MM.1S (cell line): Measurements from ENCODE around the gene ANKEF1.

ENCODE experiments used
- DNase-seq: peaks from one replicate; pipeline ENCODE4 v3.0.0-alpha.2; 2015
- H2AFZ ChIP-seq: fragments of 300-600 bp; sonication (generic); 2 replicates; pipeline ENCODE4 v1.6.0; 2016; ENCODE audit warnings: antibody characterized with exemption, low read length
- H3F3A ChIP-seq: fragments of 300-600 bp; sonication (generic); 2 replicates; pipeline ENCODE4 v1.6.1; 2016; ENCODE audit warnings: mild to moderate bottlenecking, antibody characterized with exemption, low read length, moderate library complexity, mixed read lengths; ENCODE audit not compliant: insufficient read depth
- H3K27ac ChIP-seq: fragments of 300-600 bp; sonication (generic); 2 replicates; pipeline ENCODE4 v1.5.1; 2016; ENCODE audit warnings: mild to moderate bottlenecking, low read length
- H3K27me3 ChIP-seq: fragments of 300-600 bp; sonication (generic); replicated peaks from 2 replicates; pipeline ENCODE4 v1.6.0; 2016; ENCODE audit warnings: low read length; ENCODE audit not compliant: insufficient read depth
- H3K36me3 ChIP-seq: fragments of 300-600 bp; sonication (generic); replicated peaks from 2 replicates; pipeline ENCODE4 v1.6.1; 2016; ENCODE audit warnings: mild to moderate bottlenecking, low read length, mixed read lengths; ENCODE audit not compliant: insufficient read depth
- H3K4me1 ChIP-seq: fragments of 300-600 bp; sonication (generic); 2 replicates; pipeline ENCODE4 v1.6.1; 2016; ENCODE audit warnings: low read length, mixed read lengths
- H3K4me2 ChIP-seq: fragments of 300-600 bp; sonication (generic); 2 replicates; pipeline ENCODE4 v1.6.0; 2016; ENCODE audit warnings: low read depth, low read length
- H3K4me3 ChIP-seq: fragments of 300-600 bp; sonication (generic); 2 replicates; pipeline ENCODE4 v1.5.1; 2016; ENCODE audit warnings: low read length, mixed read lengths
- H3K79me2 ChIP-seq: fragments of 300-600 bp; sonication (generic); 2 replicates; pipeline ENCODE4 v1.6.1; 2016; ENCODE audit warnings: mixed run types, low read length, mixed read lengths
- H3K9ac ChIP-seq: fragments of 300-600 bp; sonication (generic); 2 replicates; pipeline ENCODE4 v1.6.1; 2016; ENCODE audit warnings: low read length, mixed read lengths
- H3K9me2 ChIP-seq: fragments of 300-600 bp; sonication (generic); replicated peaks from 2 replicates; pipeline ENCODE4 v1.6.1; 2016; ENCODE audit warnings: mild to moderate bottlenecking, low read length, mixed read lengths; ENCODE audit not compliant: insufficient read depth
- H3K9me3 ChIP-seq: fragments of 300-600 bp; sonication (generic); replicated peaks from 2 replicates; pipeline ENCODE4 v1.6.1; 2016; ENCODE audit warnings: mild to moderate bottlenecking, low read length, mixed read lengths; ENCODE audit not compliant: insufficient read depth
- H4K20me1 ChIP-seq: fragments of 300-600 bp; sonication (generic); 2 replicates; pipeline ENCODE4 v1.6.1; 2016; ENCODE audit warnings: mild to moderate bottlenecking, low read length, moderate library complexity, mixed read lengths; ENCODE audit not compliant: insufficient read depth
- EZH2 ChIP-seq: fragments of 300-600 bp; sonication (generic); optimal IDR thresholded peaks from 2 replicates; pipeline ENCODE3; 2017; ENCODE audit warnings: low read depth, mild to moderate bottlenecking, antibody characterized with exemption, low read length, mixed read lengths
- EZH2phosphoT487 ChIP-seq: fragments of 300-600 bp; sonication (generic); IDR thresholded peaks from 2 replicates; pipeline ENCODE4 v1.6.1; 2018; ENCODE audit warnings: antibody characterized with exemption, low read length
- TF ChIP-seq, protein P1 (sequence below): fragments of 300-600 bp; sonication (generic); IDR thresholded peaks from 2 replicates; pipeline ENCODE4 v1.5.1; 2016; ENCODE audit warnings: antibody characterized with exemption, low read length, mixed read lengths

ANKEF1 gene

DNA sequence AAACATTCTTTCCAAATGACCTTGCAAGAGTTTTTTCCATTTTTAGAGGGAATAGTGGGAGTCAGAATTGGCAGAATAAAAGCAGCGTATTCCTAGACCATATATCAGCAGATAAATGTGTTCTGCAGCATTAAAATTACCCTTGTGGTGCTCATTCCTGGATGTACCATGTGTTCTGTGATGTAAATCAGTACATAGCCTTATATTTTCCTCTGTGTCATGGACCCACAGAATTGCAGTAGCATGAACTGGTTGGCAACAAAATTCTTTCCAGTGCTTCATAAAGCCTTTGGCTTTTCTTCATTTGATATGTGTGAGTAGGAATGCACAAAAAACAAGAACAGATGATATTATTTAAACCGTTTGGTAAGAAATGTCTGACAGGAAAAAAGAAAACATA lies 32.5 kb downstream of the ANKEF1 start:
- Histone ChIP-seq H3K36me3 (no peaks in the 10 kb centered on the region), H3K27ac (no peak overlapping the region), H3K9ac (no peak overlapping the region), H4K20me1 (no peaks in the 10 kb centered on the region), H3K9me2 (no peaks in the 10 kb centered on the region), H3K79me2 (no peaks in the 10 kb centered on the region), H3F3A (no peaks in the 10 kb centered on the region), H3K9me3 (no peaks in the 10 kb centered on the region), H2AFZ (no peak overlapping the region), H3K4me2 (no peak overlapping the region), H3K4me1 (no peaks in the 10 kb centered on the region), H3K27me3 (no peaks in the 10 kb centered on the region), H3K4me3 (no peak overlapping the region)
- DNase-seq: no peak
- TF ChIP-seq, protein P1, sequence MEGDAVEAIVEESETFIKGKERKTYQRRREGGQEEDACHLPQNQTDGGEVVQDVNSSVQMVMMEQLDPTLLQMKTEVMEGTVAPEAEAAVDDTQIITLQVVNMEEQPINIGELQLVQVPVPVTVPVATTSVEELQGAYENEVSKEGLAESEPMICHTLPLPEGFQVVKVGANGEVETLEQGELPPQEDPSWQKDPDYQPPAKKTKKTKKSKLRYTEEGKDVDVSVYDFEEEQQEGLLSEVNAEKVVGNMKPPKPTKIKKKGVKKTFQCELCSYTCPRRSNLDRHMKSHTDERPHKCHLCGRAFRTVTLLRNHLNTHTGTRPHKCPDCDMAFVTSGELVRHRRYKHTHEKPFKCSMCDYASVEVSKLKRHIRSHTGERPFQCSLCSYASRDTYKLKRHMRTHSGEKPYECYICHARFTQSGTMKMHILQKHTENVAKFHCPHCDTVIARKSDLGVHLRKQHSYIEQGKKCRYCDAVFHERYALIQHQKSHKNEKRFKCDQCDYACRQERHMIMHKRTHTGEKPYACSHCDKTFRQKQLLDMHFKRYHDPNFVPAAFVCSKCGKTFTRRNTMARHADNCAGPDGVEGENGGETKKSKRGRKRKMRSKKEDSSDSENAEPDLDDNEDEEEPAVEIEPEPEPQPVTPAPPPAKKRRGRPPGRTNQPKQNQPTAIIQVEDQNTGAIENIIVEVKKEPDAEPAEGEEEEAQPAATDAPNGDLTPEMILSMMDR: no peak
- TF ChIP-seq EZH2phosphoT487 (no peak), EZH2 (no peak)

DNA sequence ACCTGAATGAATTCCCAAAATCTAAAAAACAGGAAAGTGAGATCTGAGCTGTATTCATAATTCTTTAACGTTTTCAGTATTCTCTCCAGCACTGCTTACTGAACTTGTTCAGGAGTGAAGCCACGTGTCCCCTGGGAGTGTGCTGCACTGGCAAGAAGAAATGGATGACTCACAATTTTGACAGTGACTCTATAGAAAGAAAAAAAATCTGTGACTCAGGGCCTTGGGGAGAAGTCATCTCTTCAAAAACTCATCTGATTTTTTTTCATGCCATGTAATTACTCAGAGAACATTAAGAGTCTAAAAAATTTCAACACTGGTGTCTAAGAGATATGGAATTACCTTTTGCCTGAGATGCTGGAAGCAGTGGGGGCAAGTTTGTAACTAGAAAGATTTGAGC lies 39.7 kb downstream of the ANKEF1 start:
- Histone ChIP-seq H3K9me2 (no peaks in the 10 kb centered on the region), H3K27ac (no peak overlapping the region), H3K9me3 (no peaks in the 10 kb centered on the region), H3K4me3 (no peak overlapping the region), H3F3A (no peaks in the 10 kb centered on the region), H3K36me3 (no peaks in the 10 kb centered on the region), H3K9ac (no peak overlapping the region), H3K27me3 (no peaks in the 10 kb centered on the region), H3K4me1 (no peaks in the 10 kb centered on the region), H3K79me2 (no peaks in the 10 kb centered on the region), H2AFZ (no peak overlapping the region), H3K4me2 (no peak overlapping the region), H4K20me1 (no peaks in the 10 kb centered on the region)
- DNase-seq: no peak
- TF ChIP-seq, protein P1: no peak
- no peak for TF ChIP-seq EZH2phosphoT487
- no peak for TF ChIP-seq EZH2

DNA sequence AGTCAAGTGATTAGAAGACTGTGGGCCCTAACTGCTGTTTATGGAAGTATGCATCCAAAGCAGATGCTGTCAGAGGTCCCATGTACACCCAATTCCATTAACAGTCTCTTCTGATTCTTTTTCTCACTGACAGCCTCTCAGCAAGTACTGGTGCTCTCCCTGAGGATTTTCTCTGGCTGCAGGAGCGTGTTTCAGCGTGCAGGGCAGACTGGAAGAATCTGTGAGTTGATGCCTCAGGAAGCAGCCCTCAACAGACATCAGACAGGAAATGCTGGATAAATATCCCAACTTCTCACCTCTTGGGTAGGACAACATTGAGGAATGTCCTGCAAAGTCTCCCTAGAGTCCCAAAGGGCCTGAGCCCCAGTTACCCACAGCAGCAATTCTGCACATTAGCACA lies 40.8 kb downstream of the ANKEF1 start:
- Histone ChIP-seq H3K9ac (no peak overlapping the region), H3K79me2 (no peaks in the 10 kb centered on the region), H3K4me2 (no peak overlapping the region), H3K27me3 (no peaks in the 10 kb centered on the region), H3K9me2 (no peaks in the 10 kb centered on the region), H3K9me3 (no peaks in the 10 kb centered on the region), H3K4me1 (no peaks in the 10 kb centered on the region), H3F3A (no peaks in the 10 kb centered on the region), H4K20me1 (no peaks in the 10 kb centered on the region), H3K4me3 (no peak overlapping the region), H3K27ac (no peak overlapping the region), H2AFZ (no peak overlapping the region), H3K36me3 (no peaks in the 10 kb centered on the region)
- TF ChIP-seq, protein P1: no peak
- TF ChIP-seq EZH2 (no peak), EZH2phosphoT487 (no peak)
- no peak for DNase-seq
